ENCODE results near the gene DLX3. TPM values are rescaled to one million over a fixed set of nuclear protein-coding genes. Genes with fewer than 3 reads are reported as not detected.
A peak's percentile ranks its signal among the peaks of the same experiment; 100 is the strongest.

DLX3 gene
- polyA plus RNA-seq, 3 donors = 0.92 to 1.5 (median 1.1) TPM

GRCh38 chr17:49996495-49997300 lies 1.7 kb upstream of the DLX3 start:
- DNase-seq (ENCODE audit: extremely low read depth in 1 of 11, low read depth in 9 of 11, low spot score in 4 of 11) = peak in 1 of 11 donors; percentile 59

GRCh38 chr17:49996121-49996494 lies 1.1 kb upstream of the DLX3 start:
- no peak for DNase-seq (ENCODE audit: extremely low read depth in 1 of 11, low read depth in 9 of 11, low spot score in 4 of 11)

- no peak for DNase-seq (ENCODE audit: extremely low read depth in 1 of 11, low read depth in 9 of 11, low spot score in 4 of 11)
These were observed 654 bp downstream of the DLX3 start for GRCh38 chr17:49994085-49995054.

- no peak for DNase-seq (ENCODE audit: extremely low read depth in 1 of 11, low read depth in 9 of 11, low spot score in 4 of 11)
These were observed 1.5 kb downstream of the DLX3 start for GRCh38 chr17:49993423-49994060.

- no peak for DNase-seq (ENCODE audit: extremely low read depth in 1 of 11, low read depth in 9 of 11, low spot score in 4 of 11)
These were observed 2.0 kb downstream of the DLX3 start for GRCh38 chr17:49992933-49993422.

- no peak for DNase-seq (ENCODE audit: extremely low read depth in 1 of 11, low read depth in 9 of 11, low spot score in 4 of 11)
These were observed 2.7 kb downstream of the DLX3 start for GRCh38 chr17:49992191-49992932.

GRCh38 chr17:49991409-49991808 lies 3.6 kb downstream of the DLX3 start:
- no peak for DNase-seq (ENCODE audit: extremely low read depth in 1 of 11, low read depth in 9 of 11, low spot score in 4 of 11)

- no peak for DNase-seq (ENCODE audit: extremely low read depth in 1 of 11, low read depth in 9 of 11, low spot score in 4 of 11)
These were observed 4.1 kb downstream of the DLX3 start for GRCh38 chr17:49990921-49991320.

GRCh38 chr17:49990331-49990730 lies 4.7 kb downstream of the DLX3 start:
- DNase-seq (ENCODE audit: extremely low read depth in 1 of 11, low read depth in 9 of 11, low spot score in 4 of 11) = no peak

- DNase-seq (ENCODE audit: extremely low read depth in 1 of 11, low read depth in 9 of 11, low spot score in 4 of 11) = no peak
These were observed 5.5 kb downstream of the DLX3 start for GRCh38 chr17:49989518-49989880.

- DNase-seq (ENCODE audit: extremely low read depth in 1 of 11, low read depth in 9 of 11, low spot score in 4 of 11) = no peak
These were observed 7.2 kb downstream of the DLX3 start for GRCh38 chr17:49987681-49988441.

- no peak for DNase-seq (ENCODE audit: extremely low read depth in 1 of 11, low read depth in 9 of 11, low spot score in 4 of 11)
These were observed 7.8 kb downstream of the DLX3 start for GRCh38 chr17:49987290-49987585.

GRCh38 chr17:49986396-49987289 lies 8.4 kb downstream of the DLX3 start:
- DNase-seq (ENCODE audit: extremely low read depth in 1 of 11, low read depth in 9 of 11, low spot score in 4 of 11) = no peak

- no peak for DNase-seq (ENCODE audit: extremely low read depth in 1 of 11, low read depth in 9 of 11, low spot score in 4 of 11)
These were observed 9.6 kb downstream of the DLX3 start for GRCh38 chr17:49985310-49985990.

- no peak for DNase-seq (ENCODE audit: extremely low read depth in 1 of 11, low read depth in 9 of 11, low spot score in 4 of 11)
These were observed 10.2 kb downstream of the DLX3 start for GRCh38 chr17:49984776-49985175.

- no peak for DNase-seq (ENCODE audit: extremely low read depth in 1 of 11, low read depth in 9 of 11, low spot score in 4 of 11)
These were observed 10.7 kb downstream of the DLX3 start for GRCh38 chr17:49984283-49984682.

- DNase-seq (ENCODE audit: extremely low read depth in 1 of 11, low read depth in 9 of 11, low spot score in 4 of 11) = no peak
These were observed 14.3 kb downstream of the DLX3 start for GRCh38 chr17:49980703-49981197.

All from renal cortex interstitium (tissue), 11 donors.